HL-60 (cell line): ENCODE measurements around the gene PHACTR3.

Source experiments
- DNase-seq, 2 experiments: peaks; one replicate each; pipeline ENCODE4 v3.0.0-alpha.2; 2010 to 2020; ENCODE audit warnings: low read depth in 1 of 2, low spot score in 1 of 2
- H3K27ac ChIP-seq: fragments of 250-450 bp; sonication (Bioruptor Pico); replicated peaks from 2 replicates; pipeline ENCODE4 v1.5.1; 2020; ENCODE audit warnings: mild to moderate bottlenecking, moderate library complexity
- H3K27me3 ChIP-seq: fragments of 250-450 bp; sonication (Bioruptor Pico); 2 replicates; pipeline ENCODE4 v1.5.1; 2021; ENCODE audit warnings: mild to moderate bottlenecking, moderate library complexity; ENCODE audit not compliant: insufficient read depth, poor library complexity, severe bottlenecking
- H3K4me3 ChIP-seq: replicated peaks from 2 replicates; pipeline ENCODE4 v1.5.1; 2011; ENCODE audit warnings: mild to moderate bottlenecking, control low read depth, low read length; ENCODE audit not compliant: insufficient read depth
- GABPA ChIP-seq: IDR thresholded peaks from 2 replicates; pipeline ENCODE4 v1.6.1; 2012; ENCODE audit warnings: low read depth
- POLR2AphosphoS5 ChIP-seq: IDR thresholded peaks from 2 replicates; pipeline ENCODE4 v1.6.1; 2012; ENCODE audit warnings: low read depth
- REST ChIP-seq: IDR thresholded peaks from 2 replicates; pipeline ENCODE4 v1.6.1; 2012; ENCODE audit warnings: low read depth; ENCODE audit not compliant: insufficient replicate concordance
- SPI1 ChIP-seq: IDR thresholded peaks from 2 replicates; pipeline ENCODE4 v1.6.1; 2012; ENCODE audit warnings: low read depth, mild to moderate bottlenecking, borderline replicate concordance
- TF ChIP-seq, protein P1 (sequence below): IDR thresholded peaks from one replicate; pipeline ENCODE4 v1.5.1; 2011; ENCODE audit warnings: low read length, control low read depth, inconsistent platforms; ENCODE audit not compliant: insufficient read depth

The PHACTR3 gene

GRCh38 chr20:59809630-59810448 lies 205.5 kb downstream of the PHACTR3 start:
- Histone ChIP-seq H3K27me3 (peaks cover 3% of the 10 kb centered on the region), H3K4me3 (no peak overlapping the region), H3K27ac (no peak overlapping the region)
- DNase-seq, result no peak
- TF ChIP-seq SPI1 (no peak), REST (no peak), GABPA (no peak), POLR2AphosphoS5 (no peak)
- TF ChIP-seq, protein P1, sequence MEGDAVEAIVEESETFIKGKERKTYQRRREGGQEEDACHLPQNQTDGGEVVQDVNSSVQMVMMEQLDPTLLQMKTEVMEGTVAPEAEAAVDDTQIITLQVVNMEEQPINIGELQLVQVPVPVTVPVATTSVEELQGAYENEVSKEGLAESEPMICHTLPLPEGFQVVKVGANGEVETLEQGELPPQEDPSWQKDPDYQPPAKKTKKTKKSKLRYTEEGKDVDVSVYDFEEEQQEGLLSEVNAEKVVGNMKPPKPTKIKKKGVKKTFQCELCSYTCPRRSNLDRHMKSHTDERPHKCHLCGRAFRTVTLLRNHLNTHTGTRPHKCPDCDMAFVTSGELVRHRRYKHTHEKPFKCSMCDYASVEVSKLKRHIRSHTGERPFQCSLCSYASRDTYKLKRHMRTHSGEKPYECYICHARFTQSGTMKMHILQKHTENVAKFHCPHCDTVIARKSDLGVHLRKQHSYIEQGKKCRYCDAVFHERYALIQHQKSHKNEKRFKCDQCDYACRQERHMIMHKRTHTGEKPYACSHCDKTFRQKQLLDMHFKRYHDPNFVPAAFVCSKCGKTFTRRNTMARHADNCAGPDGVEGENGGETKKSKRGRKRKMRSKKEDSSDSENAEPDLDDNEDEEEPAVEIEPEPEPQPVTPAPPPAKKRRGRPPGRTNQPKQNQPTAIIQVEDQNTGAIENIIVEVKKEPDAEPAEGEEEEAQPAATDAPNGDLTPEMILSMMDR, result no peak

DNA sequence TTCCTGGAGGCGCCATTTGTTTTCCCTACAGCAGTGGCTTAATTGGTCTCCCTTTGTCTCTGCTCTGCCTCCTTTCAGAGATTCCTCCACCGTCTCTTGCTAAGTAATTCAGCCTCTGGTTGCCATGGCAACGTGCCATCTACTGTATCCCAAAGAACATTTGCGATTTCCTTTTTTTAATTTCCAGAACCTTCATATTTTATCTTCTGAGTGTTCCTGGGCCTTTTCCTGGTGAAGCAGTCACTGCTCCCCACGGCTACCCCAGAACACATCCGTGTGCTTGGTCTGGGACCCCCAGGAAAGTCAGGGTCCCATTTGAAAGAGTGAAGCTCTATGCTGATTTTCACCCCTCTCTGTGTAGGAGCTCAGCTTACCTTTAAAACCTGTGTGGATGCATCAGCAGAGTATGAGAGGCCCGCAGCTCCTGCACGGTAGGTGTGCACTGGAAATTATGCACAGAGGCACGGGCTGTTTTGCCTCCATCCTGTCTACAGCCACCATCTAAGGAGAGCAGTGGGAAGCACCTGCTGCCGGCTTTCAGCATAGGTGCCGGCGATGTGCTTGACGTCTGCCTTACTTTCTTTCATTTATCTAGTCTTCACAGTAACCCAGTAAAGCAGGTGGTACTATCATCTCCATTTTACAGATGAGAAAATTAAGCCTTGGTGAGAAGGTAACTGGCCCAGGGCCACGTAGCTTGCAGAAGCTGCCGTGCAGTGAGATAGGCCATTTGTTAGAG lies 206.3 kb downstream of the PHACTR3 start:
- TF ChIP-seq SPI1, result no peak
- no peak for TF ChIP-seq POLR2AphosphoS5
- no peak for TF ChIP-seq GABPA
- TF ChIP-seq, protein P1, result no peak
- TF ChIP-seq REST, result no peak
- Histone ChIP-seq H3K27me3 (peaks cover 3% of the 10 kb centered on the region), H3K27ac (no peak overlapping the region), H3K4me3 (no peak overlapping the region)
- no peak for DNase-seq

DNA sequence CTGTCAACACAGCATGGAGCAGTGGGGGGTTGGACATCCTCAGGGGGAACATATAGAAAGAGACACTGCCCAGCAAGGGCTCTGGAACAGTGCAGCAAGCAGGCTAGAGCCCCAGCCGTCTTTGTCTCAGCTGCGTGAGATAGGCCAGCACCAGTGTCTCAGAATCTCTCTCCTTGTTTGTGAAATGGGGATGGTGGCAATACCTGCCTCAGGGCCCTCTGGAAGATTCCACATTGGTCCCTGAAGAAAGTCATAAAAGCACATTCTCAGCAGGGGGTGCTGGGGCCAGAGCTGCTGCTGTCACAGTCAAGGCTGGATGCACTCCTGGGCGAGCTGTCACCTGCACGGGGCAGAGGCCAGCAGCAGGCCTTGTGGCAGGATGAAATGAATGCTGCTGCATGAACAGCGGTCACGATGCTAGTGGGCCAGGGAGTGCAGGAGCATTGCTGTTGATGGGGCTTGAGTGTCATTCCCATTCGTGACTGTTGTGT lies 207.4 kb downstream of the PHACTR3 start:
- no peak for DNase-seq
- Histone ChIP-seq H3K27me3 (peaks cover 3% of the 10 kb centered on the region), H3K27ac (no peak overlapping the region), H3K4me3 (no peak overlapping the region)
- no peak for TF ChIP-seq REST
- TF ChIP-seq, protein P1, result no peak
- no peak for TF ChIP-seq GABPA
- TF ChIP-seq POLR2AphosphoS5, result no peak
